ENCODE measurements around the gene FAM25A. TPM values are rescaled to one million over a fixed set of nuclear protein-coding genes. Genes with fewer than 3 reads are reported as not detected.

The FAM25A gene
- total RNA-seq, 1 experiment from 2014 or later, result 2.7 TPM

DNA sequence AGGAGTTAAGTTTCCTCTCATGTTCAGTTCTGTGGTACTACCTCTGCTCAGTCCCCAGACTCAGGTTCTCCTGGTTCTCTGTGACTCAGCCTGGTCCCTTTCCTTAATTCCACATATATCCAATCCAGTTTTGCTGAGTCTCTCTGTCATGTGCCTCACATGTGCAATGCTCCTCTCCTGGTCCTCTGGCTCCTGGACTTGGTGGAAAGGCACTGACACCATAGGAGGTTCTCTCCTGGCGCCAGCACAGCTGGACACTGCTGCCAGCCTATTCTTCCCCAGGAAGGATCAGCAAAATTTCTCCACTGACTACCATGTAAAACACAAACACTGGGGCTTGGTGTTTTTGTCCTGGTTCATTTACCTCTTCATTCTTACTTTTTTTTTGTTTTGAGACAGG is 46.8 kb downstream of the FAM25A start:
- intact Hi-C loops (cut with micrococcal nuclease), result loop anchor here (1.0 kb wide), 1 partner anchor 11 kb away; no protein-coding TSS in a partner anchor
- RAD21 ChIA-PET (ENCODE audit: low non-redundant PET in 1 of 2, low total read pairs in 2 of 2, uncharacterized antibody in 2 of 2, unreplicated experiment in 2 of 2), result no interaction called here

More for the DNA sequence above, 46.8 kb downstream of the FAM25A start:
- CTCF ChIA-PET, result no interaction called here
- H4K20me1 ChIP-seq (ENCODE audit: insufficient read depth), result no peaks in the 10 kb centered on the region
- TF ChIP-seq SRF (IDR thresholded peaks at IDR 0.05; ENCODE audit: low read depth), result no peak
- TF ChIP-seq EZH2 (IDR thresholded peaks at IDR 0.05), result no peak
- TF ChIP-seq CBX3 (IDR thresholded peaks at IDR 0.05; ENCODE audit: low read depth), result no peak
- TF ChIP-seq JUND (IDR thresholded peaks at IDR 0.05), result no peak
- TF ChIP-seq EGR1 (IDR thresholded peaks at IDR 0.05; ENCODE audit: low read depth), result no peak
- no peak for TF ChIP-seq FOSL1 (IDR thresholded peaks at IDR 0.05; ENCODE audit: low read depth)
- no peak for TF ChIP-seq EZH2phosphoT487 (IDR thresholded peaks at IDR 0.05; ENCODE audit: borderline replicate concordance)
- TF ChIP-seq, protein P1, sequence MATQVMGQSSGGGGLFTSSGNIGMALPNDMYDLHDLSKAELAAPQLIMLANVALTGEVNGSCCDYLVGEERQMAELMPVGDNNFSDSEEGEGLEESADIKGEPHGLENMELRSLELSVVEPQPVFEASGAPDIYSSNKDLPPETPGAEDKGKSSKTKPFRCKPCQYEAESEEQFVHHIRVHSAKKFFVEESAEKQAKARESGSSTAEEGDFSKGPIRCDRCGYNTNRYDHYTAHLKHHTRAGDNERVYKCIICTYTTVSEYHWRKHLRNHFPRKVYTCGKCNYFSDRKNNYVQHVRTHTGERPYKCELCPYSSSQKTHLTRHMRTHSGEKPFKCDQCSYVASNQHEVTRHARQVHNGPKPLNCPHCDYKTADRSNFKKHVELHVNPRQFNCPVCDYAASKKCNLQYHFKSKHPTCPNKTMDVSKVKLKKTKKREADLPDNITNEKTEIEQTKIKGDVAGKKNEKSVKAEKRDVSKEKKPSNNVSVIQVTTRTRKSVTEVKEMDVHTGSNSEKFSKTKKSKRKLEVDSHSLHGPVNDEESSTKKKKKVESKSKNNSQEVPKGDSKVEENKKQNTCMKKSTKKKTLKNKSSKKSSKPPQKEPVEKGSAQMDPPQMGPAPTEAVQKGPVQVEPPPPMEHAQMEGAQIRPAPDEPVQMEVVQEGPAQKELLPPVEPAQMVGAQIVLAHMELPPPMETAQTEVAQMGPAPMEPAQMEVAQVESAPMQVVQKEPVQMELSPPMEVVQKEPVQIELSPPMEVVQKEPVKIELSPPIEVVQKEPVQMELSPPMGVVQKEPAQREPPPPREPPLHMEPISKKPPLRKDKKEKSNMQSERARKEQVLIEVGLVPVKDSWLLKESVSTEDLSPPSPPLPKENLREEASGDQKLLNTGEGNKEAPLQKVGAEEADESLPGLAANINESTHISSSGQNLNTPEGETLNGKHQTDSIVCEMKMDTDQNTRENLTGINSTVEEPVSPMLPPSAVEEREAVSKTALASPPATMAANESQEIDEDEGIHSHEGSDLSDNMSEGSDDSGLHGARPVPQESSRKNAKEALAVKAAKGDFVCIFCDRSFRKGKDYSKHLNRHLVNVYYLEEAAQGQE (IDR thresholded peaks at IDR 0.05; ENCODE audit: low read depth), result no peak
- TF ChIP-seq ZNF274 (IDR thresholded peaks at IDR 0.05; ENCODE audit: low read depth, low read length), result no peak
- no peak for TF ChIP-seq POLR2A (IDR thresholded peaks at IDR 0.05; ENCODE audit: borderline replicate concordance, extremely low read depth, insufficient read depth, insufficient read length)
- TF ChIP-seq ZFX (IDR thresholded peaks at IDR 0.05), result no peak
- no peak for TF ChIP-seq ELF1 (IDR thresholded peaks at IDR 0.05; ENCODE audit: borderline replicate concordance, low read depth)
- TF ChIP-seq SIN3A (IDR thresholded peaks at IDR 0.05; ENCODE audit: low read depth), result no peak
- TF ChIP-seq ATF3 (IDR thresholded peaks at IDR 0.05), result no peak
- no peaks in the 10 kb centered on the region for H3K4me1 ChIP-seq (ENCODE audit: control insufficient read depth in 1 of 2, insufficient read depth in 2 of 2, low read length in 2 of 2)
- H2AFZ ChIP-seq (ENCODE audit: low read depth, low read length, poor library complexity, severe bottlenecking), result no peak overlapping the region
- no peak overlapping the region for H3K9ac ChIP-seq (ENCODE audit: low read length)
- no TSS peak for BruUV-seq (replicated peaks)
- POLR2A ChIA-PET, result no interaction called here
- no peak overlapping the region for H3K4me2 ChIP-seq (ENCODE audit: low read length)
- peaks cover 37 to 39% of the 10 kb centered on the region in 2 experiments for H3K36me3 ChIP-seq (ENCODE audit: control insufficient read depth in 1 of 2, insufficient read depth in 2 of 2, low read length in 2 of 2)
- H3K27me3 ChIP-seq (ENCODE audit: insufficient read depth, low read length), result no peaks in the 10 kb centered on the region
- no peak overlapping the region for H3K4me3 ChIP-seq (replicated peaks in 1 of 2; ENCODE audit: low read depth in 1 of 2, low read length in 2 of 2)
- H3K9me2 ChIP-seq (ENCODE audit: insufficient read depth), result no peaks in the 10 kb centered on the region
- H3K9me3 ChIP-seq (ENCODE audit: control insufficient read depth in 1 of 2, insufficient read depth in 1 of 2, low read depth in 1 of 2, low read length in 2 of 2), result no peaks in the 10 kb centered on the region
- DNase-seq (ENCODE audit: low read depth, low spot score) (no peak), ATAC-seq (no peak)
- no peak overlapping the region for H3K27ac ChIP-seq (ENCODE audit: low read depth, low read length)
- H3K79me2 ChIP-seq (ENCODE audit: insufficient read depth, low read length), result 0 out of 2 replicates have a peak, but pooled peaks cover 3% of the 10 kb centered on the region

Data from HCT116 (cell line).